ENCODE data around the gene BLCAP. TPM values are rescaled to one million over a fixed set of nuclear protein-coding genes. Genes with fewer than 3 reads are reported as not detected.
A peak's percentile ranks its signal among the peaks of the same experiment; 100 is the strongest.
"Not testable (repeated sequence)": the region's sequence is repeated elsewhere in the genome, so short reads cannot be mapped to it uniquely, and the experiment has no call there.

The BLCAP gene
- polyA plus RNA-seq, 1 donor from 2014 or later, result 112 TPM

DNA sequence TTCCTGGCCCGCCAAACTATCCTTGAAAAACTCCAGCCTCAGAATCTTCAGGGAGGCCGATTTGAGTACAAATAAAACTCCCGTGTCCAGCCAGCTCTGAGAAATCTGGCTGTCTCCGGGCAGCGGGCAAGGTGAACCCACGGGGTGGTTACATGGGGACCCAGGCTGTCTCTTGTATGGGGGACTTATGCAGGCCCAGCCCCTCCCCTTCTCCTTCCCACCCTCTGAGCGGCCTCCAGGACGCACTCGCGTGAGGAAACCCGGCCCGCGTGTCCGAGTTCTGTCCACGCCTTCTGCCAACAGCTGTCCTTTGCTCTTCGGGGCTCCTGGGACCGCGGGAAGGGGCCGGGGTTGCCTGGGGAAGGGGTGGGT lies 36.3 kb upstream of the BLCAP start:
- no peaks in the 10 kb centered on the region for H3K36me3 Mint-ChIP-seq
- H3K9me3 Mint-ChIP-seq, result no peaks in the 10 kb centered on the region
- peaks cover 1 to 9% (median 2%) of the 10 kb centered on the region in 3 donors for H3K4me1 Mint-ChIP-seq
- no peak overlapping the region for H3K4me3 Mint-ChIP-seq
- no peak overlapping the region for H3K27ac Mint-ChIP-seq
- peaks cover 30% of the 10 kb centered on the region for H3K27me3 Mint-ChIP-seq

DNA sequence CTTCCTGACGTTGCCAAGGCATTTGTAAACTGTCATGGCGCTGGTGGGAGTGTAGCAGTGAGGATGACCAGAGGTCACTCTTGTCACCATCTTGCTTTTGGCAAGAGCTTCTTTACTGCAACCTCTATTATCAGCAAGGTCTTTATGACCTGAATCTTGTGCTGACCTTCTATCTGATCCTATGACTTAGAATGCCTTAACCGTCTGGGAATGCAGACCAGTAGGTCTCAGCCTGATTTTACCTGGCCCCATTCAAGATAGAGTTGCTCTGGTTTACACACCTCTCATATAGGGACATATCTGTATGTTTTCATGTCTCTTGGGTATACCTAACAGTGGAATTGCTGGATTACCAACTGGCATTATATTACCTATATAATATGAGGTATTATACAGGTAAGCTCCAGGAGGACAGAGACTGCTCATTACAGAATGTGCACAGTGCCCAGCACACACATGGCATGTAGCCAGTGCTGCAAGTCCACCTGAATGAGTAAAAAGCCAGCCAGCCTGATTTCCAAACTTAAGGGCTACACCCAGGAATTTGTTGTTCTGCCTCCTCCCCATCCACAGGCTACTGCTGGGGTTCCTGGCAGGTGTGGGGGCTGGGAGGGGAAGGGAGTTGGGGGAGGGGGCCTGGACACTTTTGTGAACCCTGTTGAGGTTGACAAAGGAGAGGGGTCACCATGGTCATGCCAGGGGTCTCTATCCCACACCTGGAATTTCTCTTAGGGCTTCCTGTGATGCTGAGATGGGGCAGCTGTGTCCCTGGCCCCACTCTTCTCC lies 35.2 kb upstream of the BLCAP start:
- Mint-ChIP-seq H3K9me3 (no peaks in the 10 kb centered on the region), H3K4me3 (no peak overlapping the region), H3K4me1 (peaks cover 1 to 6% (median 2%) of the 10 kb centered on the region in 3 donors), H3K27me3 (peaks cover 24% of the 10 kb centered on the region), H3K36me3 (no peaks in the 10 kb centered on the region), H3K27ac (no peak overlapping the region)

DNA sequence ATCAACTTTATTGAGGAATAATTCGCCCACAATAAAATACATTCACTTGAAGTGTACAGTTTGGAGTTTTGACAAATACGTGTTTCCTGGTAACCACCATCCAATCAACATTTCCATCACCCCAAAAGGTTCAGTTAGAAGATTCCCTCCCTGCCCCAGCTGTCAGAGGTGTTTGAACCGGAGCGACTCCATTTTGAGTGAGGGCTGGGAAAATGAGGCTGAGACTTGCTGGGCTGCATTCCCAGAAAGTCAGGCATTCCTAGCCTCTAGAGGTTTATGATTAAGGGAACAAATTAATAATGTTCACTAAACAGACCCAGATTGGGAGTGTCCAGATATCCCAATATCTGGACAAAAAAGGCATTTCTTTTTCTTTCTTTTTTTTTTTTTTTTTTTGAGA lies 33.0 kb upstream of the BLCAP start:
- H3K4me1 Mint-ChIP-seq, result peaks cover 0 to 1% (median 0%) of the 10 kb centered on the region in 3 donors
- H3K27ac Mint-ChIP-seq, result no peak overlapping the region
- no peak overlapping the region for H3K4me3 Mint-ChIP-seq
- no peaks in the 10 kb centered on the region for H3K36me3 Mint-ChIP-seq
- H3K27me3 Mint-ChIP-seq, result peaks cover 27% of the 10 kb centered on the region
- no peaks in the 10 kb centered on the region for H3K9me3 Mint-ChIP-seq

DNA sequence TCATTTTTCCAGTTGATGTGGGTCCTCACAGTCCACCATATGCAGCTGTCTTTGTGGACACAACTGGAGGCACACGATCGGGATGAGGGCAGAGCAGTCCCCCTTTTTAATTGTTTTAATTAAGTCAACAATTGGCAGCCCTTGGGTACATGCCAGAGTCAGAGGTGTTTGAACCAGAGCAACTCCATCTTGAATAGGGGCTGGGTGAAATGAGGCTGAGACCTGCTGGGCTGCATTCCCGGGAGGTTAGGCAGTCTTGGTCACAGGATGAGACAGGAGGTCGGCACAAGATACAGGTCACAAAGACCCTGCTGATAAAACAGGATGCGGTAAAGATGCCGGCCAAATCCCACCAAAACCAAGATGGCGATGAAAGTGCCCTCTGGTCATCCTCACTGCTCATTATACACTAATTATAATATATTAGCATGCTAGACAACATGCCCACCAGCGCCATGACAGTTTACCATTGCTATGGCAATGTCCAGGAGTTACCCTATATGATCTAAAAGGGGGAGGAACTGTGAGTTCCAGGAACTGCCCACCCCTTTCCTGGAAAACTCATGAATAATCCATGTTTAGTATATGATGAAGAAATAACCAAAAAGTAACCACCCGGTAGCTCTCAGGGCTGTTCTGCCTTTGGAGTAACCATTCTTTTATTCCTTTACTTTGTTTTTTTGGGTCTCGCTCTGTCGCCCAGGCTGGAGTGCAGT lies 31.8 kb upstream of the BLCAP start:
- H3K9me3 Mint-ChIP-seq, result no peaks in the 10 kb centered on the region
- H3K36me3 Mint-ChIP-seq, result no peaks in the 10 kb centered on the region
- H3K27me3 Mint-ChIP-seq, result peaks cover 20% of the 10 kb centered on the region
- peaks cover 0 to 1% (median 0%) of the 10 kb centered on the region in 3 donors for H3K4me1 Mint-ChIP-seq
- H3K27ac Mint-ChIP-seq, result no peak overlapping the region
- H3K4me3 Mint-ChIP-seq, result no peak overlapping the region

DNA sequence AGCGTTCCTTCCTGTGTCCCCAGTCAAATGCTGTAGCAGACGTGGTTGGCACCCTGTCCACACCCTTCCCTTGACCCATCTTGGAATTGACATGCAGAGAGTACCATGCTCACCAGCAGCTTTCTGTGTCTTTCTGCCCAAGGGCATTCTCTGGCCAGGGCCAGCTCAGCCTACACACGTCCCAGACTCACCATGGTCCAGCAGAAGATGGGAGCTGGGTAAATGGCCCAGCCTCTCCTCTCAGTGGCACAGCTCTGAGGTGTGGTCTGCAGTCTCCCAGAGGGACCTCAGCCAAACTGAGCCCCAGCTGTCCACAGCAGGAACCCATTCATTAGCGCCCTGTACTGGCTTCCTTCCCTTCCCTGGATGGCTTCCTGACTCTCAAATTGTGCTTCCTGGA lies 31.1 kb upstream of the BLCAP start:
- no peaks in the 10 kb centered on the region for H3K36me3 Mint-ChIP-seq
- no peaks in the 10 kb centered on the region for H3K9me3 Mint-ChIP-seq
- peaks cover 18% of the 10 kb centered on the region for H3K27me3 Mint-ChIP-seq
- H3K4me1 Mint-ChIP-seq, result peaks cover 0 to 1% (median 0%) of the 10 kb centered on the region in 3 donors
- H3K4me3 Mint-ChIP-seq, result no peak overlapping the region
- no peak overlapping the region for H3K27ac Mint-ChIP-seq

DNA sequence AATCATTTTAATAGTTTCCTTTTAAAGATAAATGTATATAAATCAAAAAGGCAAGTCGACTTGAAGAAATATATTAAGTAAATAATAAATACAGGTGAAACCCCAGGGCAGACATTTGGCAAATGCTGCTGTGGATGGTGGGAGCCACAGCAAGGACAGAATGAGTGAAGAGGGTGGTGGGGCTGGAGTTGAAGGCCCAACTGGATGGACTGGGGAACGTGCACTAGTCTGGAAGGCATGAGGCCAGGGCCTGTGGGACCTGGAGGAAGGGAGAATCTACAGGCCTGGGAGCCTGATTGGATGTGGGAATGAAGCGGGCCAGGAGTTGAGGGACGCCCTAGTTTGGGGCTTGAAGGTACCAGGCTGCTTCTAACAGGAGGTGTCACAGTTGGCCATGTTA lies 30.6 kb upstream of the BLCAP start:
- Mint-ChIP-seq H3K4me1 (peaks cover 0 to 1% (median 0%) of the 10 kb centered on the region in 3 donors), H3K36me3 (no peaks in the 10 kb centered on the region), H3K9me3 (no peaks in the 10 kb centered on the region), H3K4me3 (no peak overlapping the region), H3K27me3 (peaks cover 18% of the 10 kb centered on the region), H3K27ac (no peak overlapping the region)

DNA sequence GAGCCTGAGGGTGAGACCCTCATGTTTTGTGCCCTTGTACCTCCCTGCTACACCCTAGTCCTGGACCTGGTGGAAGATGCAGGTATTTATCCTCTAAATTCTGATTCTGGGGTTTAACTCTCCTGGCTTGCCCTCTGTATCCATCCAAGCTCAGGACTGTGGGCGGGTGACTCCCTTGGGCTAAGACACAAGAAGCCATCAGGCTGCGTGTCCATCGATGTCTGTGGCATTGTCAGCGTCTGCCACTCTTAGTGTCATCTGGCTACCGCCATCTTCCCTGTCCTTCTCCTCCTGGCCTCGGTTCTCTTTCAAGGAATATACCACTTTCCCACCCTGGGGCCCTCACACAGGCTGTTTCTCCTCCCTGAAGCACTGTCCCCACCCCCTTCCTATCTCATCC lies 28.9 kb upstream of the BLCAP start:
- peak overlapping the region in 1 of 4 donors; percentile 47 for H3K4me3 Mint-ChIP-seq
- no peaks in the 10 kb centered on the region for H3K9me3 Mint-ChIP-seq
- peaks cover 0 to 1% (median 0%) of the 10 kb centered on the region in 3 donors for H3K4me1 Mint-ChIP-seq
- peaks cover 13% of the 10 kb centered on the region for H3K27me3 Mint-ChIP-seq
- no peak overlapping the region for H3K27ac Mint-ChIP-seq
- no peaks in the 10 kb centered on the region for H3K36me3 Mint-ChIP-seq

DNA sequence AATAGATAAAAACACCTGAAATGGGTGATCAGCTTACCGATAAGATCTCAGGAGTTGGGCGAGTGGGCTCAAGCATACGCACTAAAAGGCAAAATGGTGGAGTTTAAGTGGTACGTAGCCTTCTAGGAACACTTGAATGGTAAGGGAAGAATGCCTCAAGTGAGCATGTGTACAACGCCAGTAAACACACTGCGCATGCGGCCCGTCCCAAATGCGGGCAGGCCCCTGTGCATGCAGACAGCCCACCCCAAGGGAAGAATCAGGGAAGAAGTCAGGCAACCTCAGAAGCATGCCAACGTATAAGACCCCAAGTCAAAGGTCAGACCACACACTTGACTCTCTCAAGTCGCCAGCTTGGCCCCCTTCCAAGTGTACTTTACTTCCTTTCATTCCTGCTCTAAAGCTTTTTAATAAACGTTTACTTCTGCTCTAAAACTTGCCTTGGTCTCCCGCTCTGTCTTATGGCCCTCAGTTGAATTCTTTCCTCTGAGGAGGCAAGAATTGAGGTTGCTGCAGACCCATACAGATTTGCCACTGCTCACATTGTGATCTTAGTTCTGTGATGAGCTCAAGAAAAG lies 27.1 kb upstream of the BLCAP start:
- not testable (repeated sequence) for H3K4me3 Mint-ChIP-seq, H3K27ac Mint-ChIP-seq, H3K4me1 Mint-ChIP-seq, H3K27me3 Mint-ChIP-seq, H3K9me3 Mint-ChIP-seq, H3K36me3 Mint-ChIP-seq

DNA sequence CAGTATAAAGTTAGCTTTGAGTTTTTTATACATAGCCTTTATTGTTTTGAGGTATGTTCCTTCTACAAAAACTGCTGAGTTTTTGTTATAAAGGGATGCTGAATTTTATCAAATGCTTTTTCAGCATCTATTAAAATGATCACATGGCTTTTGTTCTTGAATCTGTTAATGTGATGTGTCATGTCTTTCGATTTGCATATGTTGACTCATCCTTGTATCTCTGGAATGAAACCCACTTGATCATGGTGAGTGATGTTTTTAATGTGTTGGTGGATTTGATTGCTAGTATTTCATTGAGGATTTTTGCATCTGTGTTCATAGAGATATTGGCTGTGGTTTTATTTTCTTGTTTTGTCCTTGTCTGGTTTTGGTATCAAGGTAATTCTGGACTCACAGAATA lies 24.7 kb upstream of the BLCAP start:
- Mint-ChIP-seq H3K27ac (no peak overlapping the region), H3K9me3 (peaks cover 0 to 5% (median 5%) of the 10 kb centered on the region in 3 donors), H3K4me3 (no peak overlapping the region), H3K36me3 (no peaks in the 10 kb centered on the region), H3K27me3 (peaks cover 10% of the 10 kb centered on the region), H3K4me1 (peaks cover 0 to 6% (median 2%) of the 10 kb centered on the region in 3 donors)

DNA sequence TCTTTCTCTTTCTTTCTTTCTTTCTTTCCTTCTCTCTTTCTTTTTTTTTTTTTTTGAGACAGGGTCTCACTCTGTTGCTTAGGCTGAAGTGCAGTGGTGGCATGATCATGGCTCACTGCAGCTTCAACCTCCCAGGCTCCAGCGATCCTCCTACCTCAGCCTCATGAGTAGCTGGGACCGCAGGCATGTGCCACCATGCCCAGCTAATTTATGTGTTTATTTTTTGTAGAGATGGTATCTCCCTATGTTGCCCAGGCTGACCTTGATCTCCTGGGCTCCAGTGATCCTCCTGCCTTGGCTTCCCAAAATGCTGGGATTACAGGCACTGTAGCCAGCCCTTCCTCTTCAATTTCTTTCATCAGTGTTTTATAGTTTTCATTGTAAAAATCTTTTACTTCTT lies 24.0 kb upstream of the BLCAP start:
- peaks cover 11% of the 10 kb centered on the region for H3K27me3 Mint-ChIP-seq
- H3K4me1 Mint-ChIP-seq, H3K9me3 Mint-ChIP-seq, H3K36me3 Mint-ChIP-seq, H3K27ac Mint-ChIP-seq, H3K4me3 Mint-ChIP-seq: not testable (repeated sequence)

DNA sequence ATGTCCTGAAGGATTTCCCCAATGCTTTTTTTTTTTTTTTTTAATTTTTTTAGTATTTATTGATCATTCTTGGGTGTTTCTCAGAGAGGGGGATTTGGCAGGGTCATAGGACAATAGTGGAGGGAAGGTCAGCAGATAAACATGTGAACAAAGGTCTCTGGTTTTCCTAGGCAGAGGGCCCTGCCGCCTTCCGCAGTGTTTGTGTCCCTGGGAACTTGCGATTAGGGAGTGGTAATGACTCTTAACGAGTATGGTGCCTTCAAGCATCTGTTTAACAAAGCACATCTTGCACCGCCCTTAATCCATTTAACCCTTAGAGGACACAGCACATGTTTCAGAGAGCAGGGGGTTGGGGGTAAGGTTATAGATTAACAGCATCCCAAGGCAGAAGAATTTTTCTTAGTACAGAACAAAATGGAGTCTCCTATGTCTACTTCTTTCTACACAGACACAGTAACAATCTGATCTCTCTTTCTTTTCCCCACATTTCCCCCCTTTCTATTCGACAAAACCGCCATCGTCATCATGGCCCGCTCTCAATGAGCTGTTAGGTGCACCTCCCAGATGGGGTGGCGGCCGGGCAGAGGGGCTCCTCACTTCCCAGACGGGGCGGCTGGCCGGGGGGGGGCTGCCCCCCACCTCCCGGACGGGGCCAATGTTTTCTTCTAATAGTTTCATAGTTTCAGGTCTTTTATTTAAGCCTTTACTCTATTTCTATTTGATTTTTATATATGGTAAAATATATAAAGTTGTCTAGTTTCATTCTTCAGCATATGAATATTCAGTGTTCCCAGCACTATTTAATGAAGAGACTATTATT lies 22.6 kb upstream of the BLCAP start:
- not testable (repeated sequence) for H3K4me3 Mint-ChIP-seq, H3K36me3 Mint-ChIP-seq, H3K27ac Mint-ChIP-seq, H3K9me3 Mint-ChIP-seq, H3K4me1 Mint-ChIP-seq
- H3K27me3 Mint-ChIP-seq, result peaks cover 10% of the 10 kb centered on the region

DNA sequence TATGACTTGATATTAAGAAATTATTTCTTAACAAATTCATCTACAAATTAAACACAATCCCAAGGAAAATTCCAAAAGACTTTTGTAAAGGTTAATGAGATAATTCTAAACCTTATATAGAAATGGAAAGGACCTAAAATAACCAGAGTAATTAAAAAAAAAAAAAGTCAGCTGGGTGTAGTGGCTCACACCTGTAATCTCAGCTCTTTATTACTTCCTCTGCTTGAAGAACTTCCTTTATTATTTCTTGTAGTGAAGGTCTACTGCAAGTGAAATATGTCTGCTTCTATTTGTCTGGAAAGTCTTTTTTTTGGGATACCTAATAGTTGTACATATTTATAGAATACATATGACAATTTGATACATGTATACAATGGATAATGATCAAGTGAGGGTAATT lies 20.2 kb upstream of the BLCAP start:
- Mint-ChIP-seq H3K4me3 (no peak overlapping the region), H3K27me3 (peaks cover 6% of the 10 kb centered on the region), H3K27ac (no peak overlapping the region), H3K9me3 (peaks cover 0 to 8% (median 5%) of the 10 kb centered on the region in 3 donors), H3K4me1 (peaks cover 0 to 5% (median 2%) of the 10 kb centered on the region in 3 donors), H3K36me3 (no peaks in the 10 kb centered on the region)

DNA sequence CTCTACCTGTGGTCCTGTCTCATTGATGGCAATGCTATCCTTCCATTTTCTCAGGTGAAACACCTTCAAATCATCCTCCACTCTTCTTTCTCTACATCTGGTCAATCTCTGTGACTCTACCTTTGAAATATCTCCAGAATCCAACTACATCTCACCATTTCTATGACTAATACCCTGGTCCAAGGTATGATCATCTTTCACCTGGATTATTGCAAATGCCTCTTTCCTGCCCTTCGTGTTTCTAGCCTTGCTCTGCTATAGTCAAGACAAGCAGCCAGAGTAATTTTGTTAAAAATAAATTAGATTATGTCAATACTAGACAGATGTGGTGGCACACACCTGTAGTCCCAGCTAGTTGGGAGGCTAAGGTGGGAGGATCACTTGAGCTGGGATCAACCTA lies 17.8 kb upstream of the BLCAP start:
- Mint-ChIP-seq H3K4me3 (no peak overlapping the region), H3K36me3 (no peaks in the 10 kb centered on the region), H3K27ac (no peak overlapping the region), H3K4me1 (peaks cover 0 to 5% (median 2%) of the 10 kb centered on the region in 3 donors), H3K9me3 (peaks cover 0 to 8% (median 5%) of the 10 kb centered on the region in 3 donors), H3K27me3 (peaks cover 6% of the 10 kb centered on the region)

DNA sequence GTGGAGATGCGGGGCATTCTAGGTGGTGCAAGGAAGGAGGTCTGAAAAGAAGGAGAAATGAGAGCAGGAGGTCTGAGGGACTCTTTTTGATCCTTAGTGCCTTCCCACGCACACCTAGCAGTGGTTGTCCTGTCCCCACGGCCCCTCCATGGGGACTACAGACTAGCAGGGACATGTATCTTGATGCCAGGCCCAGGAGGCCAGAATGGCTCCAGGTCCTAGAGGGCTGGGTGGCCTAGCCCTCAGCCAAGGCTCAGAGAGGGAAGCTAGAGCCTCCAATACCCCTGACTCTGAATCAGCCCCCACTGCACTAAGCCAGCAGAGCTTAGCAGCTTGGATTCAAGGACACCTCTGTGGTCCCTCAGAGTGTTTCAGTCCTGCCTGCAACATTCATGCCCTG lies 16.7 kb upstream of the BLCAP start:
- no peak overlapping the region for H3K27ac Mint-ChIP-seq
- no peak overlapping the region for H3K4me3 Mint-ChIP-seq
- no peaks in the 10 kb centered on the region for H3K36me3 Mint-ChIP-seq
- H3K27me3 Mint-ChIP-seq, result peaks cover 6% of the 10 kb centered on the region
- peaks cover 0 to 5% (median 2%) of the 10 kb centered on the region in 3 donors for H3K4me1 Mint-ChIP-seq
- H3K9me3 Mint-ChIP-seq, result peaks cover 0 to 3% (median under 1%) of the 10 kb centered on the region in 3 donors

DNA sequence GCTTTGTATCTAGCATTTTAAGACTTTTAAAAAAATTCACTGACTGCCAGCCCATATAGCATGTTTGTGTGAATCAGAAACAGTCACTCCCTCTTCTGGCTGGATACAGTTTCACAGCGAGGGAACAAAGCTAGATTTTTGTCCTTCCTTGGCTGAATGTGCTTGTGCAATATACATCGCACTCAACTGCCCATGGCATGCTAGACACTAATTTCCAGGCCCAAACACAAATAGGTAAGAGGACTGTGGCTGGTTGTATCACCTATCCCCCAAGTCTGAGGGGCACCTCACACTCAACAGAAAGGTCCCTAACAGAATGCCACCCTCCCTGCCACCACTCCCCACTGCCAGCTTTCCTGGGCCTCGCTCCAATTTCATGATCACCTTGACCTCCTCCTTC lies 16.2 kb upstream of the BLCAP start:
- Mint-ChIP-seq H3K27me3 (peaks cover 6% of the 10 kb centered on the region), H3K36me3 (no peaks in the 10 kb centered on the region), H3K27ac (no peak overlapping the region)

More for the DNA sequence above, 16.2 kb upstream of the BLCAP start:
- peaks cover 0 to 3% (median 0%) of the 10 kb centered on the region in 3 donors for H3K9me3 Mint-ChIP-seq
- no peak overlapping the region for H3K4me3 Mint-ChIP-seq
- peaks cover 0 to 5% (median 2%) of the 10 kb centered on the region in 3 donors for H3K4me1 Mint-ChIP-seq
